SK-N-MC (cell line): ENCODE results near the gene WNT5B.

ENCODE experiments used
- EZH2 ChIP-seq: fragments of 200-600 bp; sonication (generic); IDR thresholded peaks from one replicate; pipeline ENCODE4 v1.6.1; 2017; ENCODE audit warnings: antibody characterized with exemption
- POLR2AphosphoS5 ChIP-seq: IDR thresholded peaks from 2 replicates; pipeline ENCODE4 v1.6.1; 2012; ENCODE audit warnings: mild to moderate bottlenecking, low read depth, low read length, borderline replicate concordance

DNA sequence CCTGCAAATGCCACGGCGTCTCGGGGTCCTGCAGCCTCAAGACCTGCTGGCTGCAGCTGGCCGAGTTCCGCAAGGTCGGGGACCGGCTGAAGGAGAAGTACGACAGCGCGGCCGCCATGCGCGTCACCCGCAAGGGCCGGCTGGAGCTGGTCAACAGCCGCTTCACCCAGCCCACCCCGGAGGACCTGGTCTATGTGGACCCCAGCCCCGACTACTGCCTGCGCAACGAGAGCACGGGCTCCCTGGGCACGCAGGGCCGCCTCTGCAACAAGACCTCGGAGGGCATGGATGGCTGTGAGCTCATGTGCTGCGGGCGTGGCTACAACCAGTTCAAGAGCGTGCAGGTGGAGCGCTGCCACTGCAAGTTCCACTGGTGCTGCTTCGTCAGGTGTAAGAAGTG lies 16.8 kb downstream of the WNT5B start:
- TF ChIP-seq EZH2 = no peak
- no peak for TF ChIP-seq POLR2AphosphoS5
